Fibroblast of pulmonary artery (primary cell): ENCODE data around the gene CRYAA.
"Not testable (repeated sequence)": the region's sequence is repeated elsewhere in the genome, so short reads cannot be mapped to it uniquely, and the experiment has no call there.

Experiments used
- DNase-seq: peaks from one replicate; pipeline ENCODE4 v3.0.0-alpha.2; 2010; ENCODE audit warnings: low read depth
- H3K4me3 ChIP-seq: replicated peaks from 2 replicates; pipeline ENCODE4 v1.5.1; 2011; ENCODE audit warnings: low read depth, mild to moderate bottlenecking, control low read depth, low read length, moderate library complexity

CRYAA gene, protein sequence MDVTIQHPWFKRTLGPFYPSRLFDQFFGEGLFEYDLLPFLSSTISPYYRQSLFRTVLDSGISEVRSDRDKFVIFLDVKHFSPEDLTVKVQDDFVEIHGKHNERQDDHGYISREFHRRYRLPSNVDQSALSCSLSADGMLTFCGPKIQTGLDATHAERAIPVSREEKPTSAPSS

DNA sequence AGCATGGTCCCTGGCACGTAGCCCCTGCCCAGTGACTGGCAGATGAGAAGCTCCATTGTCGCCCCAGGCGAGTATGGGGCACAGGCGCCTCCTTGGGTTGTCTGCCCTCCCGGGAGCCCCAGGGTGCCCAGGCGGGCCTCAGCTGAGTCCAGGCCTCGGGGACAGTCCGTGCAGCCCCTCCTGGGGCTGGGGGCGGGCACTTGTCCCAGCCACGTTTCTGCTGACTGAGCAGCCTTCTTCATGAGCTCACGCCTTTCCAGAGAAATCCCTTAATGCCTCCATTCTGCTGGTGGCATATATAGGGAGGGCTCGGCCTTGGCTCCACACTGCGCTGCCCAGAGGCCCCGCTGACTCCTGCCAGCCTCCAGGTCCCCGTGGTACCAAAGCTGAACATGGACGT is at the start of gene CRYAA:
TSS of gene CRYAA (plus strand) at position 301 of the 400 bp plus-strand sequence. CDS start at position 393, 92 bp downstream.
- H3K4me3 ChIP-seq, DNase-seq: not testable (repeated sequence)

DNA sequence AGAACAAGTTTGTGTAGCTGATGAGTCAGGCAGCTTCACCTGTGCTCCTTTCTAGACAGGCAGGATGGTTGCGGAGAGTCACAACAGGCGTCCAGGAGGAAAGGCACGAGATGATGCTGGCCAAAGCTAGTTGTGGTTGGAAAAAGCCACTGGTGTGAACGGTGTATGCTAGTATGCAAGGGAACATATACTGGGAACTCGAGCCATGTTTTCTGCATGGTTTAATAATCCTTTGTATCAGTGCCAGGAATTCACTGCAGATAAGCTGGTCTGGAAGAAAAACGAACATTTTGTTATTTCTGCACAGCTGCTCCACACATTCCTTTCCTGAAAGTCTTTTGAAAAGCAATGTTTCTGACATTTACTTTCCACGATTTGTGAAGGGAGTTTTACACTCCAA is 38.7 kb upstream of the CRYAA start:
- not testable (repeated sequence) for H3K4me3 ChIP-seq, DNase-seq

DNA sequence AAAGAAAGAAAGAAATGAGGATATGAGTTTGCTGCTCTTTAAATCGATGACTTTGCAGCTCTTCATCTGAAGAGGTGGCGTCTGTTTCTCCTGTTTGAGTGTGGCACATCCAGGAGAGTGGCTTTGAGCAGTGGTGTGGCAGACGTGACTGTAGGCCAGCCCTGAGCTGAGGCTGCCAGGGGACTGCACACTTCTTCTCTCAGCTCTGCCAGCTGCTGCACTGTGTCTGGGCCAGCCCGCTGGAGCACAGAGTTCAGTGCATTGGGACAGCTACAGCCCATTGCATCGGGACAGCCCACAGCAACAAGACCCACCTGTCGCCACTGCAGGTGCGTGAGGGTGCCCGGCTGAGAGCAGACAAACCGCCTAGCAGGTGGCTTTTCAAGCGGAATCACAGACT is 34.3 kb upstream of the CRYAA start:
- DNase-seq, H3K4me3 ChIP-seq: not testable (repeated sequence)

DNA sequence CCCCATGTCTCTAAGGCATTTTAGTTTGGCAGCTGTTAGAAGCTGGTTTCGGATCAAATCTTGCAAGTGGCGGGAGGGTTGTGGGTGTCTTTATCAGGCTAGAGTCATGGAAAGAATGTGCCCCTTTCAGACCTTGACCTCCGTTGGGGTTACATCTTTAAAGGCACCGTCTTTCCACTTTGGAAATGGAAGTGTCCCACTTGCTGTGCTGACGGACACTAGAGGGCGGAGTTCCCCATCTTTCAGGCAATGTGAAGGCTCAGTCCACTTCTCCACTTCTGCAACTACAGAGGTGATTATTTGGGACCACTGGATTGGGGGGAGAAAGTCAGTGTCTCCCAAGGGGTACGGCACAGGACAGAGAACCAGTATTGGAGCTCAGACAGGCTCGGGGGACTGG is 29.9 kb upstream of the CRYAA start:
- DNase-seq, H3K4me3 ChIP-seq: not testable (repeated sequence)

DNA sequence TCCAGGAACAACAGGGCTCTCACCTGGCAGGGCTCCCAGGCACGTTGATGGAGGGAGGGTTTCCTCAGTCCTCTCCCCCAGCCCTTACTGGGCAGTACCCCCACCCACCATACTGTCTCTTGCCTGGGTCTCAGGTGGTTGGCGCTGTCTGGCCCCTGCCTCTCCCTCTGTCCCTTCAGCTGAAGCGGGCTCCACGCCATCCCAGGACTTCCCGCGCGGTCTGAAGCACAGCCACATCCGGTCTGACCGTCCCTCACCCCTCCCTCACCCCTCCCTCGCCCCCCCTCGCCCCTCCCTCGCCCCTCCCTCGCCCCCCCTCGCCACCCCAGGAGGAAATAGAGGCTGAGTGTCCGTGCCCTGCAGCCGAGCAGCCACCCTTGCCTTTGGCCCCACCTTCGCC is 27.4 kb upstream of the CRYAA start:
- not testable (repeated sequence) for DNase-seq, H3K4me3 ChIP-seq

DNA sequence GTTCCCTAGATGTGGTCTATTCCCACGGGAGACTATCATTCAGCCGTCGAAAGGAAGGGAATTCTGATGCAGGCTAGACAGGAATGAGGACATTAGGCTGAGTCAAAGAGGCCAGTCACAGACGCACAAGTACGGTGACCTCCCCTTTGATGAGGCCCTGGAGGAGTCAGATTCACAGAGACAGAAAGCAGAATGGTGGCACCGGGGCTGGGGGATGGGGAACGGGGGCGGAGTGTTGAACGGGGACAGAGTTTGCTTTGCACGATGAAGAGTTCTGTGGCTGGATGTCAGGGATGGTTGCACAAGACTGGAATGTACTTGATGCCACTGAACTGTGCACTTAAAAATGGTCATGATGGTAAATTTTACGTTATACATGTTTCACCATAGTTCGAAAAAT is 22.2 kb upstream of the CRYAA start:
- not testable (repeated sequence) for DNase-seq, H3K4me3 ChIP-seq

DNA sequence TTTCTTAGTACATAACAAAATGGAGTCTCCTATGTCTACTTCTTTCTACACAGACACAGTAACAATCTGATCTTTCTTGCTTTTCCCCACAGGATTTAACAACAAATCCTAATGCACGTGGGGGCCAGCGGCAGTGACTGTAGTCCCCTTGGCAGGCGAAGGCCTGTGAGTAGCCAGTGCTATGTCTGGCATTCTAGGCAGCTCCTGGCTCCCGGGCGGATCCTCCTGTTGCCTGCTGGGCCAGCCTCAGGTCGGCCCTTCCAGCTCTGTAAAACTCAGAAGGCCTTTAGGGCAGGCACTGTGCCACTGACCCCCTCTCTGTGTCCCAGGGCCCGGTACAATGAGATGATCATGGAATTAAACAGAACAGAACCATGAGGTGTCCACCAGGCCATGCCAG is 20.8 kb upstream of the CRYAA start:
- H3K4me3 ChIP-seq, DNase-seq: not testable (repeated sequence)

DNA sequence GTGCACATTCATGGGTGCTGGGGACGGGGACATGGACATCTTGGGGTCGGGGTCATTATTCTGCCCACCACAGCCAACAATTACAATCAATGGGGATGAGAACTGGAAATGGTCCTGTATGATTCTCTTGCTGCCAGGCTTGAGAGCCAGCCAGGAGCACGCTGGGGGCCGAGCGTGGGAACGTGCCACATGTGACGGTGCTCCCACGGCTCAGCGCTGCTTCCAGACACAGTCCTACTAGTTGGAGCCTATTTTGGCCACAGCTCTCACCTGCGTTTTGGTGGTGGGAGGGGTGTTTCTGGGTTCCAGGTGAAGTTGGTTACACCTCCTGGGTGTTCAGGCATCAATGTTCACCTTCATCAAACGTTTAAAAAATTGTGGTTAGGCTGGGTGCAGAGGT is 19.5 kb upstream of the CRYAA start:
- not testable (repeated sequence) for DNase-seq

DNA sequence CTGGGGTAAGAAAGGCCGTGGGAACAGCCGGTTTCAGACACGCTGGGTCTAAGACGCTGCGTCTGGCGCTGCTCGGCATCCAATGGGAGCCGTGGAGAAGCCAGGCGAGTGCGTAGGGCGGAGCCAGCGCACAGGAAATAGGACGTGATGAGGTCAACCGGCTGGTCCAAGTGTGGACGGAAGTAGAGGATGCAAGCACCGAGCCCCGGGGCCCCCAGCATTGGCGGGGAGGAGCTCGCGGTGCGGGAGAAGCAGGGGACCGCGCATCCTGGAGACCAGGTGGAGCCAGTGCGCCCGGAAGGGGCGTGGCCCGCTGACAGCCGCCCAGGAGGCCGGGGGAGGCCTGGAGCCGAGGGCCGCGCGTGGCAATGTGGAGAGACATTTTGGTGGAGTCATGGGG is 15.2 kb upstream of the CRYAA start:
- H3K4me3 ChIP-seq = not testable (repeated sequence)

More for the DNA sequence above, 19.5 kb upstream of the CRYAA start:
- H3K4me3 ChIP-seq = not testable (repeated sequence)

DNA sequence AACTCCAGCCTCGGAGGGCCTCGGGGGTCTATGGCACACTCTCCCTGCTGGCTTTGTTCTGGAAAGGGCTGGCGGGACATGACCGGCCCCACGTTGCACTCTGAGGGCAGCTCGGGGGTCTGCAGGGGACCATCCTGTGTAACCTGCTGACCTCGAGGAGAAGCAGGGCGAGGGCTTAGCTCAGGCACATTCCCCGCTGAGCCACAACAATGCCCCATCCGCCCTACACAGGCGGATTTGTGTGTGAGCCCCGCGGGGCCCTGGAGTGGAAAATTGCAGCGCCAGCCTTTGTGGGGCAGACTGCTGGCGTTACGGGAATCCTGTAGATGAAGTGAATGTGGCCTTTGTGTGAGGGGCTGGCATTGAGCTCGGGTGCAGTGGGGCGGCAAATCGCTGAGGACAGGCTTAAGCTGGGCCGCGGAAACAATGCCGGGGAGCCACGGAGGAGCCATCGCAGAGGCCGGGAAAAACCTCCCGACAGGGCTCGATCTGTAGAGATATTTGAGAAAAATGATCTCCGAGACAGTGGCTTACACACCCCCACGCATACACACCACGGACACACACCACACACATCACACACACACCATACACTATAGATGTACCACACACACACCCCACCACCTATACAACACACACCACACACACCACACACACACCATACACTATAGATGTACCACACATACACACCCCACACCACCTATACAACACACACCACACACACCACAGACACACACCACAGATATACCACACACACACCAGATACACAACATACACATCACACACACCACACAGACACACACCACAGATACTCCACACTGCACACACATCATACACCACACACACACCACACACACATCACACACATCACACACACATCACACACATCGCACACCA is 9.3 kb upstream of the CRYAA start:
- not testable (repeated sequence) for DNase-seq, H3K4me3 ChIP-seq

More for the DNA sequence above, 15.2 kb upstream of the CRYAA start:
- DNase-seq = not testable (repeated sequence)

DNA sequence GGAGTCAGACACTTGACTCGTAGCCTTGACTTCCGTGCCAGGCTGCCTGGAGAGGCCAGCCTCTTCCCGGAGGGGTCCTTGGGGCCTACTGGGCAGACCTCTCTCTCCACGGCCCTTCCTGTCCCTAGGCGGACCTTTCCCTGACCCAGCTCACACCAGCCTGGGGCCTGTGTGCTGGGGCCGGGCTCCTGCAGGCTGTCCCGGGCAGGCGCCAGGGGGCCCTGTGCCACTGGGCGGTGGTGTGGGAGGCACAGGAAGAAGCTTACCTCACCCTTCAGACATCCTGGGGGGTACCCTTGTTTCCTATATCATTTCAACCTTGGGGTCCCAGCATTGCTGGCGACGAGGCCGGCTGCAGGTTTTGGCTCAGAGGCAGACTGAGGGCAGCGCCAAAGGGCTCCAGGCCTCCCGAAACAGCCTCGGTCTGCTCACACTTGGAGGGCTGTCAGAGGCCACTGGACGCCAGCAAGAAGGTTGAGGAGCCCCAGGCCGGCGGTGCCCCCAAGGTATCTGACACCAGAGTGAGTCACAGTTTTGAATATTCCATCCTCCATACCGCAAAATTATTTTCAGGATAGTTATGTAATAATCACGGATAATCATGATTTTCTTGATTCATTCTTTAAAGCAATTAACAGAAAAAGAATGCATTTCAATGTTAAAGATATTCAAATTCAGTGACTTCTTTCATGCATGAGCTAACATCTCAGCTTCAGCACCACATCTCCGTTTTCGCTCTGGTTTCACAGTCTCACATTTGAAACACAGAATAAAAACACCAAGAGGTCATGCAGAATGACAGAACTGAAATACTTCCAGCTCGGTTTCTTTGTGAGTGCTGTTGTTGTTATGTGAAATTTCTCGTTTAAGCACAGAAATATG is 6.7 kb upstream of the CRYAA start:
- not testable (repeated sequence) for H3K4me3 ChIP-seq, DNase-seq

DNA sequence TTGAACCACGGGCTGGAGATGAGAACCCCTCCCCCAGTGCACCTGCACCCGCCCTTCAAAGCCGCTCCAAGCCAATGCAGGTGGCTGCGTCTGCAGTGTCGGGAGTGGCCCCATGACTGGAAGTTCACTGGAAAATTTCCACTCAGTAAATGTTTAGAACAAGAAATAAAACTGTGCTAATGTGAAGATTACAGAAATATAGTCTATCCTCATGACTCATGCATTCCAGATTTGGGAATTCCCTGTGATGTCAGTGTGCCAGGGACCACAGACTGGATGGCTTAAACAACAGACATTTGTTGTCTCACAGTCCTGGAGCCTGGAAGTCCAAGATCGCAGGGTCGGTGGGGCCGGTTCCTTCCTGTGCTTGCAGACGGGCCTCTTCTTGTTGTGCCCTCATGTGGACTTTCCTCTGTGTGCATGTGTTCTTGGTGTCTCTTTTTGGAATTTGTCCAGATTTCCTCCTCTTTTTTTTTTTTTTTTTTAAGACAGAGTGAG is 6.1 kb upstream of the CRYAA start:
- H3K4me3 ChIP-seq, DNase-seq: not testable (repeated sequence)

DNA sequence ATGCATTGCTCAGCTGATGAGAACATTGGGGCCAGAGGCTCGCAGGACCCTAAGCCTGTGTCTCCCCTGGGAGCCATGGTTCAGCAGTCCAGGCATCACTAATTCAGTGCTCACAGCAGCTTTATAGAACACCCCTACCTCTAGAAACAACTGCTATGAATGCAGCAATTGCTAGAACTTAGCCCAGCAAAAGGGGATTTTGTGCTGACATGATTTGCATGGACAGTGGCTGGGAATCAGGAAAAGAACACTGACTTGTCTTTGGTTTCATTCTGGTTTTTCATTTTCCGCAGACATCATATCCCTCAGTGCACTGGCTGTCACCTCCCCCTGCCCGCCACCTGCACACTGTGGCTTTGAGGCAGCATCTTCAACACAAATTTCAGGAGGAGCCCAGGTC is 4.0 kb upstream of the CRYAA start:
- DNase-seq, H3K4me3 ChIP-seq: not testable (repeated sequence)

DNA sequence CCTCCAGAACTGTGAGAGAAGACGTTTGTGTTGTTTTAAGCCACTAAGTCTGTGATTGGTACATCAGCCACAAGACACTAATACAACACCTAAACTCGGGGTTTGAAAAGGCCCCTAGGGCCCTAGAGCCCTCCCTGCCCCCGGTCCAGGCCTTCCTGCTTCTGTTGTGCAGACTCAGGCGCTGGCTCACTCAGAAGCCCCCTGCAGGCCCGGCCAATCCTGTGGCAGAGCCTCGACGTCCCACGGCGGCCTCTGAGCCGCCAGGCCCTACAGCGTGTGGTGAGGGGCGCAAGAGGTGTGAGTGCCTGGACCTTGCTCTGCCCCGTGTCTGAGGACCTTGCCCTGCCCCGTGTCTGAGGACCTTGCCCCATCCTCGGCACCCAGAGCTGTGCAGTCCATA is 3.1 kb upstream of the CRYAA start:
- DNase-seq, H3K4me3 ChIP-seq: not testable (repeated sequence)

DNA sequence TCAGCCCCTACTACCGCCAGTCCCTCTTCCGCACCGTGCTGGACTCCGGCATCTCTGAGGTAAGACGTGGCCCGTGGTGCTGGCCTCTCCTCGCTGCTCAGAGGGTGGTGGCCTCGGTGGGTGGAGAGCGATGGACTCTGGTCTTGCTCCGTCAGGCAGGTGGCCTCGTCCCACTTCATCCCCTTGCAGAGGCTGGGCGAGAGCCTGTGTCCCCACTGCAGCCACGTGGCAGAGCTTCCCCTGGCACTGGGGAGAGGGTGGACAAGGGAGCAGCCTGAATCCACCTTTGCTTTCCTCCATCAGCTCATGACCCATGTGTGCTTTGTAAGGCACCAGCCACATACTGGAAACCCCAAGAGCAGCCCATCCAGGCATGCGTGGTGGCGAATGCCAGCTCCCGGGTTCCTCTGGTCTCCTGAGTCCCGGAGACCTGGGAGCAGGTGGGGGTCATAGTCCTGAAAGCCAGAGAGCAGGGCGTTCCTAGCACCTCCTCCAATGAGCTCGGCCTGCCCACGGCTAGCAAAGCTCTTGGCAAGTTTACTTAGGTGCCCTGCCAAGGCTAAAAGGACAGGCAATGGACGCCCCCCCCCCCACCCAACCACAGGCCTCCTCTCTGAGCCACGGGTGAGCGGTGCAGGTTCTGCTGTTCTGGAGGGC is 550 bp downstream of the CRYAA start:
- not testable (repeated sequence) for DNase-seq, H3K4me3 ChIP-seq

DNA sequence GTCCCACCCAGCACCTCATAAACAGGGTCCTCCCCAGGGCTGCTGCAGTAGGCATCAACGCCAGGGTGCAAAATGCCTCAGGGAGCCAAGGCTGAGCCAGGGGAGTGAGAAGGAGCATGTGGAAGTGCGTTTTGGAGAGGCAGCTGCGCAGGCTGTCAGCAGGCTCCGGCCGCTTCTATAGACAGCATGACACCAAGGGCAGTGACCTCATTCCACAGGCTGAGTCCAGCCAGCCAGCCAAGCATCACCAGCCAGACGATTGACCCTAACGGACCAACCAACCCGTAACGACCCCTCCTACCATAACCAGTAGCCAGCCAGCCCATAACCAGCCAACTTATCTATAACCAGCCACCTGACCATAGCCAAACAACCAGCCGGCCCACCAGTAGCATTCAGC is 1.1 kb downstream of the CRYAA start:
- H3K4me3 ChIP-seq, DNase-seq: not testable (repeated sequence)

DNA sequence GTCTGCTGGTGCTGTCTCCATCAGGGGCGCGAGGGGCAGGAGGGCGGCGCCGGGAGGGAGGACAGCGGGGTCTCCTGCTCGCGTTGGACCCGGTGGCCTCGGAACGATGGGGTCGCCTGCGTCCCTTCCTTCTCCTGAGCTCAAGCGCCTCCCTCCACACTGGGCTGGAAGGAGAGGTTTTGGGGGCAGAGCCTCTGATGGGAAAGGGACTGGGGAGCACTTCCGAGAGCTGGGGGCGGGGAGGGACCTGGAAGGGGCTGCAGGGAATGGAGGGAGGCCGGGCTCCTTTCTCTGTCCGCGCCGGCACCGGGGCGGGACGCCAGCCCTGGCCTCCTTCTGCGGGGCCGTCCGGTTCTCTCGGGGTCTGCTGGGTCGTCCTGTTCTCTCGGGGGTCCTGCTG is 4.0 kb downstream of the CRYAA start:
- not testable (repeated sequence) for DNase-seq, H3K4me3 ChIP-seq

DNA sequence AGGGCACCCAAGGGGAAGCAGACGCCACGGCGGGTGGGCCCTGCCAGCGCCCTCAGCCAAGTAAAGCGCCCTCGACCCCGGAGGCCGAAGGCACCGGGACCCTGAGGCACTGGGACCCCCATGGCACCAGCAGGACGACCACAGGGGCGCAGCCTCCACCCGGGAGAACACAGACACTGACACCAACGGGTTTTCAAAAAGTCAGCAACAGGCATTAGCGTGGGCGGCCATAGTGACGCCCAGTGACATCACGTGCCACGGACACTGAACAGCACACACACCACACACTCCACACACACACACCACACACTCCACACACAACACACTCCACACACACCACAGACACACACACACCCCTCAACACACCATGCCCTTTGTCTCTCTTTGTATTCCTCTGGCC is 4.6 kb downstream of the CRYAA start:
- not testable (repeated sequence) for DNase-seq, H3K4me3 ChIP-seq
